ENCODE results near the gene DEFB126. TPM values are rescaled to one million over a fixed set of nuclear protein-coding genes. Genes with fewer than 3 reads are reported as not detected.
A peak's percentile ranks its signal among the peaks of the same experiment; 100 is the strongest.
"Not testable (repeated sequence)": the region's sequence is repeated elsewhere in the genome, so short reads cannot be mapped to it uniquely, and the experiment has no call there.

The DEFB126 gene
- total and polyA plus RNA-seq, 2 donors from 2014 or later: not detected

DNA sequence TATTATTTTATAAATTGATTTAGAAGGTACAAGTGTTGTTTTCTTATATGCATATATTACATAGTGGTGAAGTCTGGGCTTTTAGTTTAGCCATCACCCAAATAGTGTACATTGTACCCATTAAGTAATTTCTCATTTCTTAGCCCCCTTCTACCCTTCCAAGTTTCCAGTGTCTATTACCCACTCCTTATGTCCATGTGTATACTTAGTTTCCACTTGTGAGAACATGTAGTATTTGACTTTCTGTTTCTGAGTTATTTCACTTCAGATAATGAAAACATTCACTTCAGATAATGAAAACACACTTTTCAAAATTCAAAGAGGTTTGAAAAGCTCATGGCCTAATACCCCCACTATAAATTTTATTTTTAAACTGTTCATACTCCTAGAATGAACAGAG is 40.4 kb upstream of the DEFB126 start:
- FAIRE-seq: no peak

GRCh38 chr20:103456-103855 is 38.9 kb upstream of the DEFB126 start:
- Histone ChIP-seq H3K4me3 (ENCODE audit: low read length in 3 of 3) (no peak overlapping the region), H3K4me1 (ENCODE audit: control insufficient read depth in 2 of 3, insufficient read depth in 2 of 3, low read depth in 1 of 3, low read length in 3 of 3) (no peaks in the 10 kb centered on the region), H3K27me3 (ENCODE audit: control insufficient read depth, insufficient read depth, low read length) (no peaks in the 10 kb centered on the region), H3K9ac (ENCODE audit: low read length in 3 of 3) (no peak overlapping the region), H3K9me3 (ENCODE audit: control insufficient read depth in 2 of 3, insufficient read depth in 1 of 3, low read length in 3 of 3) (no peaks in the 10 kb centered on the region), H3K27ac (ENCODE audit: low read depth in 2 of 2, low read length in 2 of 2) (no peak overlapping the region), H3K36me3 (ENCODE audit: control insufficient read depth in 2 of 3, insufficient read depth in 3 of 3, low read length in 3 of 3) (no peaks in the 10 kb centered on the region)
- TF ChIP-seq, protein P1, sequence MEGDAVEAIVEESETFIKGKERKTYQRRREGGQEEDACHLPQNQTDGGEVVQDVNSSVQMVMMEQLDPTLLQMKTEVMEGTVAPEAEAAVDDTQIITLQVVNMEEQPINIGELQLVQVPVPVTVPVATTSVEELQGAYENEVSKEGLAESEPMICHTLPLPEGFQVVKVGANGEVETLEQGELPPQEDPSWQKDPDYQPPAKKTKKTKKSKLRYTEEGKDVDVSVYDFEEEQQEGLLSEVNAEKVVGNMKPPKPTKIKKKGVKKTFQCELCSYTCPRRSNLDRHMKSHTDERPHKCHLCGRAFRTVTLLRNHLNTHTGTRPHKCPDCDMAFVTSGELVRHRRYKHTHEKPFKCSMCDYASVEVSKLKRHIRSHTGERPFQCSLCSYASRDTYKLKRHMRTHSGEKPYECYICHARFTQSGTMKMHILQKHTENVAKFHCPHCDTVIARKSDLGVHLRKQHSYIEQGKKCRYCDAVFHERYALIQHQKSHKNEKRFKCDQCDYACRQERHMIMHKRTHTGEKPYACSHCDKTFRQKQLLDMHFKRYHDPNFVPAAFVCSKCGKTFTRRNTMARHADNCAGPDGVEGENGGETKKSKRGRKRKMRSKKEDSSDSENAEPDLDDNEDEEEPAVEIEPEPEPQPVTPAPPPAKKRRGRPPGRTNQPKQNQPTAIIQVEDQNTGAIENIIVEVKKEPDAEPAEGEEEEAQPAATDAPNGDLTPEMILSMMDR (IDR thresholded peaks at IDR 0.05; ENCODE audit: borderline replicate concordance, extremely low read depth, insufficient read depth): no peak
- intact Hi-C loops (cut with DNase I): no loop called here
- FAIRE-seq (no peak), DNase-seq (peak in 1 of 5 donors; percentile 57)

More for the DNA sequence above, 40.4 kb upstream of the DEFB126 start:
- Histone ChIP-seq H3K4me1 (ENCODE audit: control insufficient read depth in 2 of 3, insufficient read depth in 2 of 3, low read depth in 1 of 3, low read length in 3 of 3) (no peaks in the 10 kb centered on the region), H3K36me3 (ENCODE audit: control insufficient read depth in 2 of 3, insufficient read depth in 3 of 3, low read length in 3 of 3) (no peaks in the 10 kb centered on the region), H3K27me3 (ENCODE audit: control insufficient read depth, insufficient read depth, low read length) (no peaks in the 10 kb centered on the region), H3K9ac (ENCODE audit: low read length in 3 of 3) (no peak overlapping the region), H3K9me3 (ENCODE audit: control insufficient read depth in 2 of 3, insufficient read depth in 1 of 3, low read length in 3 of 3) (no peaks in the 10 kb centered on the region), H3K4me3 (ENCODE audit: low read length in 3 of 3) (no peak overlapping the region), H3K27ac (ENCODE audit: low read depth in 2 of 2, low read length in 2 of 2) (no peak overlapping the region)
- intact Hi-C loops (cut with DNase I): no loop called here
- TF ChIP-seq, protein P1 (IDR thresholded peaks at IDR 0.05; ENCODE audit: borderline replicate concordance, extremely low read depth, insufficient read depth): no peak
- DNase-seq: no peak

- H3K9ac ChIP-seq (ENCODE audit: low read length in 3 of 3): no peak overlapping the region
- FAIRE-seq (no peak), DNase-seq (no peak)
- H3K27me3 ChIP-seq (ENCODE audit: control insufficient read depth, insufficient read depth, low read length): no peaks in the 10 kb centered on the region
- intact Hi-C loops (cut with DNase I): no loop called here
- H3K27ac ChIP-seq (ENCODE audit: low read depth in 2 of 2, low read length in 2 of 2): no peak overlapping the region
- TF ChIP-seq, protein P1 (IDR thresholded peaks at IDR 0.05; ENCODE audit: borderline replicate concordance, extremely low read depth, insufficient read depth): no peak
- H3K4me1 ChIP-seq (ENCODE audit: control insufficient read depth in 2 of 3, insufficient read depth in 2 of 3, low read depth in 1 of 3, low read length in 3 of 3): no peaks in the 10 kb centered on the region
- H3K4me3 ChIP-seq (ENCODE audit: low read length in 3 of 3): no peak overlapping the region
- no peaks in the 10 kb centered on the region for H3K36me3 ChIP-seq (ENCODE audit: control insufficient read depth in 2 of 3, insufficient read depth in 3 of 3, low read length in 3 of 3)
- peaks cover 0 to 5% (median 0%) of the 10 kb centered on the region in 3 donors for H3K9me3 ChIP-seq (ENCODE audit: control insufficient read depth in 2 of 3, insufficient read depth in 1 of 3, low read length in 3 of 3)
Observed at GRCh38 chr20:112396-112795, 30.0 kb upstream of the DEFB126 start.

DNA sequence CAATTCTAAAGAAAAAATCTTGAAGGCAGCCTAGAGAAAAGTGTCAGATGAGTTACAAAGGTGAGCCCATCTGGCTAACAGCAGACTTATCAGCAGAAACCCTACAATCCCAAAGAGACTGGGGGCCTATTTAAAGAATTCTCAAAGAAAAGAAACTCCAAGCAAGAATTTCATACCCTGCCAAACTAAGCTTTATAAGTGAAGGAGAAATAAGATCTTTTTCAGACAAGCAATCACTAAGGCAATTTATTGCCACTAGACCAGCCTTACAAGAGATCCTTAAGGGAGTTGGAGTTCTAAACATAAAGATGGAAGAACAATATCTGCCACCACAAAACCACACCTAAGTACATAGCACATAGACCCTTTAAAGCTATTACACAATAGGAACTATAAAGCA is 24.9 kb upstream of the DEFB126 start:
- H3K27ac ChIP-seq (ENCODE audit: low read depth in 2 of 2, low read length in 2 of 2): no peak overlapping the region
- H3K4me3 ChIP-seq (ENCODE audit: low read length in 3 of 3): no peak overlapping the region
- intact Hi-C loops (cut with DNase I): no loop called here
- H3K9ac ChIP-seq (ENCODE audit: low read length in 3 of 3): no peak overlapping the region
- TF ChIP-seq, protein P1 (IDR thresholded peaks at IDR 0.05; ENCODE audit: borderline replicate concordance, extremely low read depth, insufficient read depth): no peak
- no peaks in the 10 kb centered on the region for H3K4me1 ChIP-seq (ENCODE audit: control insufficient read depth in 2 of 3, insufficient read depth in 2 of 3, low read depth in 1 of 3, low read length in 3 of 3)
- H3K36me3 ChIP-seq (ENCODE audit: control insufficient read depth in 2 of 3, insufficient read depth in 3 of 3, low read length in 3 of 3): no peaks in the 10 kb centered on the region
- peaks cover 0 to 7% (median 0%) of the 10 kb centered on the region in 3 donors for H3K9me3 ChIP-seq (ENCODE audit: control insufficient read depth in 2 of 3, insufficient read depth in 1 of 3, low read length in 3 of 3)
- H3K27me3 ChIP-seq (ENCODE audit: control insufficient read depth, insufficient read depth, low read length): no peaks in the 10 kb centered on the region
- DNase-seq (no peak), FAIRE-seq (no peak)

DNA sequence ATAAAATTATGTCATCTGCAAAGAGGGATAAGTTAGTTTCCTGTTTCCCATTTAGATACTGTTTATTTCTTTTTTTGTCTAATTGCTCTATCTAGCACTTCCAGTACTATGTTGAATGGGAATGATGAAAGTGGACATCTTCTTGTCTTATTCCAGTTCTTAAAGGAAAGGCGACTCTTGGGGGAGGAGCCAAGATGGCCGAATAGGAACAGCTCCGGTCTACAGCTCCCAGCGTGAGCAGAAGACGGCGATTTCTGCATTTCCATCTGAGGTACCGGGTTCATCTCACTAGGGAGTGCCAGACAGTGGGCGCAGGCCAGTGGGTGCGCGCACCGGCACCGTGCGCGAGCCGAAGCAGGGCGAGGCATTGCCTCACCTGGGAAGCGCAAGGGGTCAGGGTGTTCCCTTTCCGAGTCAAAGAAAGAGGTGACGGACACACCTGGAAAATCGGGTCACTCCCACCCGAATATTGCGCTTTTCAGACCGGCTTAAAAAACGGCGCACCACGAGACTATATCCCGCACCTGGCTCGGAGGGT is 12.5 kb upstream of the DEFB126 start:
- intact Hi-C loops (cut with DNase I); H3K36me3 ChIP-seq (ENCODE audit: control insufficient read depth in 2 of 3, insufficient read depth in 3 of 3, low read length in 3 of 3); H3K9ac ChIP-seq (ENCODE audit: low read length in 3 of 3); FAIRE-seq; H3K27ac ChIP-seq (ENCODE audit: low read depth in 2 of 2, low read length in 2 of 2); DNase-seq; H3K27me3 ChIP-seq (ENCODE audit: control insufficient read depth, insufficient read depth, low read length); H3K4me3 ChIP-seq (ENCODE audit: low read length in 3 of 3); H3K9me3 ChIP-seq (ENCODE audit: control insufficient read depth in 2 of 3, insufficient read depth in 1 of 3, low read length in 3 of 3); H3K4me1 ChIP-seq (ENCODE audit: control insufficient read depth in 2 of 3, insufficient read depth in 2 of 3, low read depth in 1 of 3, low read length in 3 of 3): not testable (repeated sequence)
